ENCODE data around the gene POLH.

Gene POLH

DNA sequence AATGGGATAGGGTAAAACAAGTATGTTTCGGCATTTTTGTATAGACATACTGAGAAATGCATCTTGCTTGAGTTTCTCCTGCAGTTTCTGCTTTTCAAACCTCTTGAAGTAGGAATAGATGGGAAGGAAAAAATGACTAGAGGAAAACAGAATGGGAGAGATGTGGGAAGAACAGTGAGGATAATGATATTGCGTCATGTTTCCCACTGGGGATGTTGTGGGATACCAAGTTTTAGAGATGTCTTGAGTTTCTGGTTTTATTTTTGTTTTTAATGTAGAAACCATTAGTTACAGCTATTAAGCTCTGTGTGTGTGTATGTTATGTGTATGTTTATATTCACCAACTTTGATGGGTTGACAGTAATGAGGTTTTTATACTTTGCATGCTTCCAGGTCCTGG lies 24.6 kb downstream of the POLH start:
- DNase-seq (ENCODE audit: insufficient read length, low spot score) (no peak), FAIRE-seq (no peak)

DNA sequence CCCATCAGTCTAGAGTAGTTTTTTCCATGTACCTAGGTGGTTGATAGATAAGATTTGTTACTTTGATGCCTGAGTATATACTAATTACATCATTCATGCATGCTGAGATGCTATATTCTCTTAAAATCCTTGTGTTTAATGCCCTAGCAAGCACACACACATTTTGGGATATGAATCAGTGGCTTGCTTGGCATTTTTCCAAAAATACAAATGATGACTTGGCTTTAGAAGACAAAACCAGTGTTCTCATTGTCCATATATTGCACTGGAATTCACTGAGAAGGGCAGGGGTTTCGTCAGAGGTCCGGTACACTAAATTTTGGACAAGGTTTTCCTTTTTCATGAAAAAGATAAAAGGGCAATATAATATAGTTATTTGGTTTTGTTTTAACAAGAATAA lies 28.2 kb downstream of the POLH start:
- FAIRE-seq = no peak
- DNase-seq (ENCODE audit: insufficient read length, low spot score) = no peak

DNA sequence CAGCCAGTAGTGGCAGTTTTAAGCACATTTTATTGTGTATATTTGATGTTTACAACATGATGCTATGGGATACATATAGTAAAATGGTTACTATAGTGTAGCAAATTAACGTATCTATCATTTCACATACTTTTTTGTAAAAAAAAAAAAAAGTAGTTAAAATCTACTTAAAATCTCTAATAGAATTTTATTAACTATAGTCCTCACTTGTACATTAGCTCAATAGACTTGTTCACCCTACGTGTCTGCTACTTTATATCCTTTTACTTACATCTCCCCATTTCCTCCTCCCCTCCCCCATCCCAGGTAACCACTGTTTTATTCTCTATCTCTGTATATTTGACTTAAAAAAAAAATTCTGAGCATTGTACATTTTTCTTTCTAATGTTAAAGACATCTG lies 30.0 kb downstream of the POLH start:
- DNase-seq (ENCODE audit: insufficient read length, low spot score) (no peak), FAIRE-seq (no peak)

GRCh38 chr6:43608310-43608763 lies 32.4 kb downstream of the POLH start:
- FAIRE-seq = peak; percentile 26

DNA sequence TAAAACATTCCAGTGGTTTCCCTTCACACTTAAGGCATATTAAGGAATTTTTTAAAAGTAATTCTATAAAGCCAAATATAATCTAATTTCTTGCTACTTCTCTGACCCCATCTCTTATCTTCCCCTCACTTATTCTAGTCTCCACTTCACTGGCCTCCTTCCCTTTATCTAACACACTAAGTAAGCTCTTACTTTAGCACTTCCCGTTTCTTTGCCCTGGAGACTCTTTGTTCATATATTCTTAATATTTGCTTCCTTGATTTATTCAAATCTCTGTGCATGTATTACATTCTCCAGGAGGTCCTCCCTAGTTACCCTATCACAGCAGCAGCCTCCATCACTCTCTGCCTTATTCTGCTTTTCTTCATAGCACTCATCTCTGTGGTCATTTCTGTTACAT lies 32.8 kb downstream of the POLH start:
- DNase-seq (ENCODE audit: insufficient read length, low spot score) (no peak), FAIRE-seq (no peak)

More at GRCh38 chr6:43608310-43608763, 32.4 kb downstream of the POLH start:
- DNase-seq (ENCODE audit: insufficient read length, low spot score) = peak; percentile 69

DNA sequence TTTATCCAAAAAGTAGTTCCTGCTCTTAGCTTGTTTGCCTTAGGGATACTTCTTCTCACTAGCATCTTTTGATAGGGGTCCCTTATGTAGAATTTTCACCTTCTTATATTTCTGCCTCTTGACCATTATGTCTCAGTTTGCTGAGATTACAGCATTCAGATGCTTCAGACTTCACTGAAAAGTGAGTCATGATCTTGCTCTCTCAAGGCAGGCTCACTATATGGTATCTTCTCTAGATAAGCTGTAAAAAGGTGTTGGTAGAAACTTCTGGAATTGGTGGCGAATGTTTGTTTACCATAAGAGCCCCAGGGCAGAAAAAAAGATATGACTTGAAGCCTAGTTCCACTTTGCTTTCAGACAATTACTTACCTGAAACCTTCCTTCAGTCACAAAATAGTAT lies 33.4 kb downstream of the POLH start:
- no peak for FAIRE-seq

GRCh38 chr6:43610431-43610830 lies 34.4 kb downstream of the POLH start:
- FAIRE-seq = no peak
- no peak for DNase-seq (ENCODE audit: insufficient read length, low spot score)

More for the DNA sequence above, 33.4 kb downstream of the POLH start:
- no peak for DNase-seq (ENCODE audit: insufficient read length, low spot score)

DNA sequence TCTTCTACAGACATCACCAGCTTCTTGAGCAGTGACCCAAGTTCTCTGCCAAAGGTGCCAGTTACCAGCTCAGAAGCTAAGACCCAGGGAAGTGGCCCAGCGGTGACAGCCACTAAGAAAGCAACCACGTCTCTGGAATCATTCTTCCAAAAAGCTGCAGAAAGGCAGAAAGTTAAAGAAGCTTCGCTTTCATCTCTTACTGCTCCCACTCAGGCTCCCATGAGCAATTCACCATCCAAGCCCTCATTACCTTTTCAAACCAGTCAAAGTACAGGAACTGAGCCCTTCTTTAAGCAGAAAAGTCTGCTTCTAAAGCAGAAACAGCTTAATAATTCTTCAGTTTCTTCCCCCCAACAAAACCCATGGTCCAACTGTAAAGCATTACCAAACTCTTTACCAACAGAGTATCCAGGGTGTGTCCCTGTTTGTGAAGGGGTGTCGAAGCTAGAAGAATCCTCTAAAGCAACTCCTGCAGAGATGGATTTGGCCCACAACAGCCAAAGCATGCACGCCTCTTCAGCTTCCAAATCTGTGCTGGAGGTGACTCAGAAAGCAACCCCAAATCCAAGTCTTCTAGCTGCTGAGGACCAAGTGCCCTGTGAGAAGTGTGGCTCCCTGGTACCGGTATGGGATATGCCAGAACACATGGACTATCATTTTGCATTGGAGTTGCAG lies 37.9 kb downstream of the POLH start:
- DNase-seq (ENCODE audit: insufficient read length, low spot score) (no peak), FAIRE-seq (no peak)

GRCh38 chr6:43614396-43614730 lies 38.4 kb downstream of the POLH start:
- no peak for DNase-seq (ENCODE audit: insufficient read length, low spot score)
- no peak for FAIRE-seq

DNA sequence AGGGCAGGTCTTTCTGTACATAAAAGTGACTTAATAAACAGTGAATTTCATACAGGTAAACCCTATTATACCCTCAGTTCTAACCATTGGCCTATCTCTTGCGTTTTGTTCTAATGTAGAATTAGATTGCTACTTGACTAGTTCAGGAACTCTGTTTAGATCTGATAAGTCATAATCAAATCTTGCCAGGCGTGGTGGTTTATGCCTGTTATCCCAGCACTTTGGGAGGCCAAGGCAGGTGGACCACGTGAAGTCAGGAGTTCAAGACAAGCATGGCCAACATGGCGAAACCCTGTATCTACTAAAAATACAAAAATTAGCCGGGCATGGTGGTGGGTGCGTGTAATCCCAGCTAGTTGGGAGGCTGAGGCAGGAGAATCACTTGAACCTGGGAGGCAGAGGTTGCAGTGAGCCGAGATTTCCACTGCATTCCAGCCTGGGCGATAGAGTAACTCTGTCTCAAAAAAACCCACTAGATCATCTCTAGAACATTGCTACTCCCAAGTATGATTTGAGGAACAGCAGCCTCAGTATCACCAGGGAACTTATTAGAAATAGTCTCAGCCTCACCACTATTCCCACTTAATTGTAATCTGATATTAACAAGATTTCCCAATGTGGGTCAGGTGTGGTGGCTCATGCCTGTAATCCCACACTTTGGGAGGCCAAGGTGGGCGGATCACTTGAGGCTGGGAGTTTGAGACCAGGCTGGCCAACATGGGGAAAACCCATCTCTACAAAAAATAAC lies 40.9 kb downstream of the POLH start:
- no peak for FAIRE-seq
- no peak for DNase-seq (ENCODE audit: insufficient read length, low spot score)

- no peak for FAIRE-seq
- no peak for DNase-seq (ENCODE audit: insufficient read length, low spot score)
Observed at GRCh38 chr6:43621078-43621835, 45.3 kb downstream of the POLH start.

DNA sequence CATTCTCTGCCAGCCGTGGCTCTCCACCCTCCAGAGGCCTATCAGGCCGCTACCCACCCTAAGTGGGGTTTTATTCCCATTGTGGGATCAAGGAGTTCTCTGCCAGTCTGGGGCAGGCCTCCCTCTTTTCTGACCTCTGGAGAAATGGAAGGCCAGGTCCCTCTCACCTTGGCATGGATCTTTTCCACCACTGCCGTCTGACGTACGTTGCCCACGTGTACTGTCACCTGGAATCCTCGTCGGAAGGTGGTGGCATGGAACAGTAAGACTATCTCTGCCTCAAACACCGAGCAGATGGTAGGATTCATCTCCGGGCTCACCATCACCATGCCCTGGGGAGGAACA lies 45.8 kb downstream of the POLH start:
- no peak for DNase-seq (ENCODE audit: insufficient read length, low spot score)
- no peak for FAIRE-seq

GRCh38 chr6:43622541-43622940 lies 46.6 kb downstream of the POLH start:
- no peak for DNase-seq (ENCODE audit: insufficient read length, low spot score)
- FAIRE-seq = no peak

DNA sequence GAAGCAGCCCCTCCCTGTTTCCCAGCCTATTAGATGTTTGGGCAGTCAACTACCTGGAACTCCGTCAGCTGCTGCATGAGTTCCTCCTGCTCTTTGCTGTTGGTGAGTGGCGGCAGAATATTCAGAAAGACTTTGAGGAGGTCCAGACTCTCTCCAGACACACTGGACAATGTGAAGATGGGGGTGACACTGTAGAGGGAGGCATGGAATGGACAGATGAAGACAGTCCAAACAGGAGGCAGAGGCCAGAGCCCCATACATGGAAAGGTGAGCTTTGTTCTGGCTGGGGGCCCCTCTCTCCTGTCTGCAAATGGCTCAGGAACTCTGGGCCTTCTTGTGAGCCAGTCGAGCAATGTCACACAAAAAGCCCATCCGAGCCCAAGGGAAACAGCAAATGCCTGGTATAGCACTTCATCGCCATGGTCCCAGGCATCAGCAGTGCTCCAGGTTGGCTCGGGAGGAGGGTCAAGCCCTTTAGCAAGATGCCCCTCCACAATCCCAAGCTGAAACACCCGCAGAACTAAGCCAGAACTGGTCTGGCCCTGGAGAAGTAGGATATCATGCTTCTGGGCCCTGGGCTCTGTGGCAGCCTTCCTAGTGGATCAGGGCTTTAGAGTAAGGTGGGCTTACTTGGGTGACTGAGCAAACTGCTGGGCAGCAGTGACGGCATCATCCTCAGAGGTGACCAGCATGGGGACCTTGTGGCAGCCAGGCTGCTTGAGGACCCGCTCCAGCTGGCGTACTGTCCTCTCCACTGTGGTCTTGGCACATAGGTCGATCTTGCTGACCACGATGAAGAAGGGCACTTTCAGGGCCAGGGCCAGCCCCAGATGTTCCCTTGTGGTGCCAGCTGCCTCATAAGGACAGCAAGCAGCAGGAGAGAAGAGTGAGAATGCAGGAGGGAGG lies 48.1 kb downstream of the POLH start:
- no peak for FAIRE-seq
- DNase-seq (ENCODE audit: insufficient read length, low spot score) = no peak

GRCh38 chr6:43624786-43625288 lies 48.9 kb downstream of the POLH start:
- DNase-seq (ENCODE audit: insufficient read length, low spot score) (no peak), FAIRE-seq (no peak)

- no peak for DNase-seq (ENCODE audit: insufficient read length, low spot score)
- FAIRE-seq = no peak
Observed at GRCh38 chr6:43625393-43625992, 49.5 kb downstream of the POLH start.

GRCh38 chr6:43627008-43627825 lies 51.2 kb downstream of the POLH start:
- peak; percentile 86 for DNase-seq (ENCODE audit: insufficient read length, low spot score)
- FAIRE-seq = no peak

GRCh38 chr6:43628393-43629103 lies 52.6 kb downstream of the POLH start:
- peak; percentile 71 for DNase-seq (ENCODE audit: insufficient read length, low spot score)
- no peak for FAIRE-seq

DNA sequence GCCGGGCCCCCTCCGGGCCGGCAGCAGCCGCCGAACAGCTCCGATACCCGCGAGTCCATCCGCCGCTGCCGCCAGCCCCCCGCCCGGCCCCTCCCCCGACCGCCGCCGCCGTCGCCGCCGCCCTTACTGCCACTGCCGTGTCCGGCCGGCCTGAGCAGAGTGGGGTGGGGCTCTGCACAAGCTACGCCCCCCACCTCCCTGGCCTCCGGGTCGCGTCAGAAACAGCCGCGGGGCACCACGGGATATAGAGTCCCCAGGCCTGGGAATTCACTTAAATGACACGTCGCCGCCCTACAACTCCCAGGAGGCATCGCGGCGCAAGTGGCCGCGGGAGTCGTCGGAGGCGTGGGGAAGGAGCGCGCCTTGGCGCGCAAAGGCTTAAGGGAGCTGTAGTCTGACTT lies 53.1 kb downstream of the POLH start, which contains the start of gene GTPBP2:
Gene GTPBP2, minus strand, starts transcription at position 161 of the 401 bp plus-strand sequence. Its CDS starts 102 bp downstream, at position 59.
- peak; percentile 85 for FAIRE-seq
- peak; percentile 96 for DNase-seq (ENCODE audit: insufficient read length, low spot score)

Measured in HTR-8/SVneo (cell line).